ENCODE data around the gene NMNAT2.

The NMNAT2 gene

GRCh38 chr1:183215076-183215720 is 203.0 kb downstream of the NMNAT2 start:
- DNase-seq (ENCODE audit: low read depth), result no peak
- TF ChIP-seq, protein P1, sequence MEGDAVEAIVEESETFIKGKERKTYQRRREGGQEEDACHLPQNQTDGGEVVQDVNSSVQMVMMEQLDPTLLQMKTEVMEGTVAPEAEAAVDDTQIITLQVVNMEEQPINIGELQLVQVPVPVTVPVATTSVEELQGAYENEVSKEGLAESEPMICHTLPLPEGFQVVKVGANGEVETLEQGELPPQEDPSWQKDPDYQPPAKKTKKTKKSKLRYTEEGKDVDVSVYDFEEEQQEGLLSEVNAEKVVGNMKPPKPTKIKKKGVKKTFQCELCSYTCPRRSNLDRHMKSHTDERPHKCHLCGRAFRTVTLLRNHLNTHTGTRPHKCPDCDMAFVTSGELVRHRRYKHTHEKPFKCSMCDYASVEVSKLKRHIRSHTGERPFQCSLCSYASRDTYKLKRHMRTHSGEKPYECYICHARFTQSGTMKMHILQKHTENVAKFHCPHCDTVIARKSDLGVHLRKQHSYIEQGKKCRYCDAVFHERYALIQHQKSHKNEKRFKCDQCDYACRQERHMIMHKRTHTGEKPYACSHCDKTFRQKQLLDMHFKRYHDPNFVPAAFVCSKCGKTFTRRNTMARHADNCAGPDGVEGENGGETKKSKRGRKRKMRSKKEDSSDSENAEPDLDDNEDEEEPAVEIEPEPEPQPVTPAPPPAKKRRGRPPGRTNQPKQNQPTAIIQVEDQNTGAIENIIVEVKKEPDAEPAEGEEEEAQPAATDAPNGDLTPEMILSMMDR (IDR thresholded peaks at IDR 0.05; ENCODE audit: low read length, missing control alignments), result no peak
- no peak overlapping the region for H3K4me3 ChIP-seq (replicated peaks; ENCODE audit: low read depth, low read length)

DNA sequence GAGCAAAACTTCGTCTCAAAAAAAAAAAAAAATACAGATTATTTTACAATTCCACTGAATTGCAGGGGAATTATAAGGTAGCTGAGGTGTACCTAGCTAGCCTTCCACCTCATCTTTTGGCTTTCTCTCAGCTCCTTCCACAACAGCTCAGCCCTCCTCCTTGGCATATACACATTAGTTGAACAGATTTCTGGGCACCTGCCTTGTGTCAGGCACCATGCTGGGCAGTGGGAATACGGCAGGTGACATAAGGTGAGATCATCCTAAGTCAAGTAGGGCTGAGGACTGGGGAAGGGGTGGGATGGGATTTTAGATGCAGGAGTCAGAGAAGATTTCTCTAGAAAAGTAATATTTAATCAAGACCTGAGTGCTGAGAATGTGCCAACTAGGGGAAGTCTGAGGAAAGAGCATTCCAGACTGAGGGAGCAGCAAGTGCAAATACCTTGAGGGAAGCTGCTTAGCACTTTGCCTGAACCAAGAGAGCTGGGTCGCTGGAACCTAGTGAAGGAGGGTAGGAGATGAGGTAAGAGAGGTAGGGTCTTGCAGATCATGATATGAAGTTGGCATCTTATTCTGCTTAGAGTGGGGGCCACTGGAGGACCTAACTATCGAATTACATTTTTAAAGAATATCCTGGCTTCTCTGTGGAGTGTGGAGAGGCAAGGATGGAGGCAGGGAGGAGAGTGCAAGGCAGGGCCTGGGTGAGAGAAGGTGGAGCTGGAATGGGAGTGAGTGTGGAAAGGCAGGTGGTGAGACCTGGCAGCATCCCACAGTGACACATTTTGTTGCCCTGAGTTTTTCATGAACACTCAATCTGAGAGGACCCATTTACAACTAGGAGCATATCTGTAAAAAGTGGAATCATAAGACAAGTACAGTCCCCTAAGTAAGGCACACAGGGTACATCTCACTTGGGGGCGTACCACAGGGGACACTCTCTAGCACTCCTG is 203.9 kb downstream of the NMNAT2 start:
- no peak for DNase-seq (ENCODE audit: low read depth)
- no peak overlapping the region for H3K4me3 ChIP-seq (replicated peaks; ENCODE audit: low read depth, low read length)
- TF ChIP-seq, protein P1 (IDR thresholded peaks at IDR 0.05; ENCODE audit: low read length, missing control alignments), result no peak

DNA sequence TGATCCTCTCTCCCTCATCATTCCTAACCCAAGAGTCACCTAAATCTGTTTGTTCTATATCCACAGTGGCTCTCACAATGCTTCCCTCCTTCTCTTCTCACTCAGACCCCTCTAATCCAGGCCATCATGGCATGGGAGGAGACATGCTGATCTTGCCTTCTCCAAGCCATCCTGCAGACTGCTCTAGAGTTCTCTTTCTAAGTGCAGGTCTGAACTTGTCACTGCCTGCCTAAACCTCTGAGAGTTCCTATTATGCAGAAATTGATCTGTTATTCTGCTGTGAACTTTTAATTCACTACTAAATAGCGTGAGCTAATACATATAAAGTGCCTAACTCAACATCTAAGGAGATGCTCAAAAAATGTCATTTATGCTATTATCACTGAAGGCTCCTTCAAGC is 205.3 kb downstream of the NMNAT2 start:
- no peak for DNase-seq (ENCODE audit: low read depth)
- TF ChIP-seq, protein P1 (IDR thresholded peaks at IDR 0.05; ENCODE audit: low read length, missing control alignments), result no peak
- H3K4me3 ChIP-seq (replicated peaks; ENCODE audit: low read depth, low read length), result no peak overlapping the region

- no peak overlapping the region for H3K4me3 ChIP-seq (replicated peaks; ENCODE audit: low read depth, low read length)
- TF ChIP-seq, protein P1 (IDR thresholded peaks at IDR 0.05; ENCODE audit: low read length, missing control alignments), result no peak
- DNase-seq (ENCODE audit: low read depth), result no peak
Observed at GRCh38 chr1:183210681-183211080, 207.5 kb downstream of the NMNAT2 start.

DNA sequence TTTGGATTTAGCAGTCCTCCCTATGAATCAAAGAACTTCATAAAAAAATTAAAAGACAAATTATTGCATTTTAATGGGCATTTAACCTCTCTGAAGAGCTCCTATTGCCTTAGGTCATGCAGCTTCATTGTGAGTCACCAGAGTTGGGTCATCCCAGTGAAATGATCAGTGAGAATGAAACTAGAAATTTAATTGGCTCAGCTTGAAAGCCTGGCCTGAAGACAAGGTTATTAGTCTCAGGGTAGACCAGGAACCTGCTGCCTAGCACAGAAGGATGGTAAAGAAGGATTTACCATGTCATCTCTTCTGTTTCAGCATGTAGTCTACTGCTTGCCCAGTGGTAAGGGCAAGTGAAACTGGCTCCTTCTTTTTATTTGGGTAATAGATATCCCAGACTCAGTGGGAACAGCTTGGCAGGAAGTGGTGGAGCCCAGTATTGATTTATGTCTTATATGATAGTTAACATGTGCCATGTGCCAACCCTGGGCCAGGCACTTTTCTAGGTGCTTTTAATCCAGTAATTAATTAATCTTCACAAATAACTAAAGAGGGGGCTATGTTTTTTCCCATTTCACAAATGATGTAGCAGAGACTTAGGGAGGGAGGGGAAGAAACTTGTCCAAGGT is 208.5 kb downstream of the NMNAT2 start:
- H3K4me3 ChIP-seq (replicated peaks; ENCODE audit: low read depth, low read length), result no peak overlapping the region
- peak; percentile 82 for DNase-seq (ENCODE audit: low read depth)
- TF ChIP-seq, protein P1 (IDR thresholded peaks at IDR 0.05; ENCODE audit: low read length, missing control alignments), result no peak

- DNase-seq (ENCODE audit: low read depth), result peak; percentile 36
- TF ChIP-seq, protein P1 (IDR thresholded peaks at IDR 0.05; ENCODE audit: low read length, missing control alignments), result no peak
- H3K4me3 ChIP-seq (replicated peaks; ENCODE audit: low read depth, low read length), result no peak overlapping the region
Observed at GRCh38 chr1:183206538-183207122, 211.6 kb downstream of the NMNAT2 start.

Measured in fibroblast of pulmonary artery (primary cell).